ENCODE results near the gene AFF2. TPM values are rescaled to one million over a fixed set of nuclear protein-coding genes. Genes with fewer than 3 reads are reported as not detected.

AFF2 gene
- polyA plus RNA-seq, 1 experiment = not detected

DNA sequence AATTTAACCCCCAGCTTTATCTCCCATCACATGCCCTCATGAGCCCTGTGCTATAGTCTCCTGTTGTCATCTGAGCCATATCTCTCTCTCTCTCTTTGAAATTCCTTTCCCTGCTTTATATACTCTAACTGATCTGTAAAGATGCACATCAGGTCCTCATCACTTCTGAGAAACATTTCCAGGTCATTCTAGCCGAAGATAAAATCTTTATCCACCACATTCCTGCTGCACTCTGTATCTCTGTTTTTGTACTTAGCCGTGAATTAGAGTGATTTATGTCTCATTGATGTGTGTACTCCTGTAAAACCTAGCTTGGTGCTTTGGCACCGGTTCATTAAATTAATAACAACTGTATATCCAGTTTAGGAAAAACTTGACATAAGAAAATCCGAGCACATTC, 113.2 kb downstream of the AFF2 start:
- ChIA-PET POLR2A (no interaction called here), CTCF (no interaction called here)
- DNase-seq (ENCODE audit: low read depth) = no peak
- H3K4me3 ChIP-seq (ENCODE audit: low read depth, low read length) = no peak overlapping the region
- no peaks in the 10 kb centered on the region for H3K27me3 ChIP-seq (ENCODE audit: control insufficient read depth, insufficient read depth, low read length)
- TF ChIP-seq, protein P1, sequence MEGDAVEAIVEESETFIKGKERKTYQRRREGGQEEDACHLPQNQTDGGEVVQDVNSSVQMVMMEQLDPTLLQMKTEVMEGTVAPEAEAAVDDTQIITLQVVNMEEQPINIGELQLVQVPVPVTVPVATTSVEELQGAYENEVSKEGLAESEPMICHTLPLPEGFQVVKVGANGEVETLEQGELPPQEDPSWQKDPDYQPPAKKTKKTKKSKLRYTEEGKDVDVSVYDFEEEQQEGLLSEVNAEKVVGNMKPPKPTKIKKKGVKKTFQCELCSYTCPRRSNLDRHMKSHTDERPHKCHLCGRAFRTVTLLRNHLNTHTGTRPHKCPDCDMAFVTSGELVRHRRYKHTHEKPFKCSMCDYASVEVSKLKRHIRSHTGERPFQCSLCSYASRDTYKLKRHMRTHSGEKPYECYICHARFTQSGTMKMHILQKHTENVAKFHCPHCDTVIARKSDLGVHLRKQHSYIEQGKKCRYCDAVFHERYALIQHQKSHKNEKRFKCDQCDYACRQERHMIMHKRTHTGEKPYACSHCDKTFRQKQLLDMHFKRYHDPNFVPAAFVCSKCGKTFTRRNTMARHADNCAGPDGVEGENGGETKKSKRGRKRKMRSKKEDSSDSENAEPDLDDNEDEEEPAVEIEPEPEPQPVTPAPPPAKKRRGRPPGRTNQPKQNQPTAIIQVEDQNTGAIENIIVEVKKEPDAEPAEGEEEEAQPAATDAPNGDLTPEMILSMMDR (IDR thresholded peaks at IDR 0.05; ENCODE audit: insufficient read depth, low read depth, low read length) = no peak
- no peaks in the 10 kb centered on the region for H3K36me3 ChIP-seq (ENCODE audit: control insufficient read depth, insufficient read depth, low read length)

- ChIA-PET POLR2A (no interaction called here), CTCF (no interaction called here)
- TF ChIP-seq, protein P1 (IDR thresholded peaks at IDR 0.05; ENCODE audit: insufficient read depth, low read depth, low read length) = no peak
- Histone ChIP-seq H3K27me3 (ENCODE audit: control insufficient read depth, insufficient read depth, low read length) (no peaks in the 10 kb centered on the region), H3K36me3 (ENCODE audit: control insufficient read depth, insufficient read depth, low read length) (no peaks in the 10 kb centered on the region), H3K4me3 (ENCODE audit: low read depth, low read length) (no peak overlapping the region)
- no peak for DNase-seq (ENCODE audit: low read depth)
Measured at GRCh38 chrX:148615491-148615890, 115.1 kb downstream of the AFF2 start.

GRCh38 chrX:148618470-148619445, 118.3 kb downstream of the AFF2 start:
- DNase-seq (ENCODE audit: low read depth) = no peak
- ChIA-PET CTCF (no interaction called here), POLR2A (no interaction called here)
- Histone ChIP-seq H3K36me3 (ENCODE audit: control insufficient read depth, insufficient read depth, low read length) (no peaks in the 10 kb centered on the region), H3K27me3 (ENCODE audit: control insufficient read depth, insufficient read depth, low read length) (no peaks in the 10 kb centered on the region), H3K4me3 (ENCODE audit: low read depth, low read length) (no peak overlapping the region)
- TF ChIP-seq, protein P1 (IDR thresholded peaks at IDR 0.05; ENCODE audit: insufficient read depth, low read depth, low read length) = no peak

DNA sequence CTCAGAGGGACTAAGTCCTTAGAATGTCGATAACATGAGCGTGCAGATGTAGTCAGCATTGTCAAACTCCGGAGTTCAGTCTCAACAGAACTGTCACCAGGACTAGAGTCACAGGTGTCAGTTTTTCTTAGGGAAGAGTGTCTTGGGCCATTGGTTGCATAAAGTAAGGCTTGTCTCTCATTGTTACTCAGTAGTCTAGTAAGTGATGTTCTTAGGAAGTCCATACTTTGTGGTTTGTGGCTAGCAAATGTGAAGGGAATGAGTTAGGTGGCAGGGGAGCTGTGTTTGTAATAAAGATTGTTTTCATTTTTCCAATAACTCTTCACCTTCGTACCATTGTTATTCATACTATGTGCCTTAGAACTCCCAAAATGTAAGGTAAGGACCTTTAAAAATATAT, 119.6 kb downstream of the AFF2 start:
- TF ChIP-seq, protein P1 (IDR thresholded peaks at IDR 0.05; ENCODE audit: insufficient read depth, low read depth, low read length) = no peak
- ChIA-PET POLR2A (no interaction called here), CTCF (no interaction called here)
- no peak for DNase-seq (ENCODE audit: low read depth)
- Histone ChIP-seq H3K27me3 (ENCODE audit: control insufficient read depth, insufficient read depth, low read length) (no peaks in the 10 kb centered on the region), H3K4me3 (ENCODE audit: low read depth, low read length) (no peak overlapping the region), H3K36me3 (ENCODE audit: control insufficient read depth, insufficient read depth, low read length) (no peaks in the 10 kb centered on the region)

DNA sequence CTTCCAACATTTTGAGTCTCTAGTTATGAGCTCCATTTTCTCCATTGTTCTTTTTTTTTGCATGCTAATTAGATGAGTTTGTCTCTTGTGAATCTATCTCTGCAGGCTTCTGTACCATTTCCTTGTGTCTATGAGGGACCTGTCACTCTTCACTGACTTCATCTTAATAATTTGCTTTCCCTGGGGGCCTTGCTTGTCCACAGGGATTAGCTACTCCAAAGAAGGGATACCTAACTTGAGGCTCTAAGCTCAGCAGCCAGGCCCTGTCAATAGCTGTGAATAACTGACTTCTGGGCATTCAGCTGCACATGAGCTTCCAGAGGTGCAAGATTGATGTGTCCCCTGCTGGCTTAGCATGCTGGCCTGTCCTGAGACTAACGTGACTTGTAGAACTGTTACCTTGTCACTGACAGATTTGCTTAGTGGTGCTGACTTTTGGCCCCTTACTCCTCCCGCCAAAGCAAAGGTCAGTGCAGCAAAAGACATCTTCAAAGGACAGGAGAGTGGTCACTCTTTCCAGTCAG, 124.6 kb downstream of the AFF2 start:
- CTCF ChIA-PET = no interaction called here
- TF ChIP-seq, protein P1 (IDR thresholded peaks at IDR 0.05; ENCODE audit: insufficient read depth, low read depth, low read length) = no peak

More for the DNA sequence above, 124.6 kb downstream of the AFF2 start:
- DNase-seq (ENCODE audit: low read depth) = no peak
- no peaks in the 10 kb centered on the region for H3K36me3 ChIP-seq (ENCODE audit: control insufficient read depth, insufficient read depth, low read length)
- H3K4me3 ChIP-seq (ENCODE audit: low read depth, low read length) = no peak overlapping the region
- H3K27me3 ChIP-seq (ENCODE audit: control insufficient read depth, insufficient read depth, low read length) = no peaks in the 10 kb centered on the region
- POLR2A ChIA-PET = no interaction called here
